Type B pancreatic cell (in vitro differentiated cells): ENCODE results near the gene SP110. TPM values are rescaled to one million over a fixed set of nuclear protein-coding genes. Genes with fewer than 3 reads are reported as not detected.

Source experiments
- DNase-seq: peaks from one replicate; pipeline ENCODE4 v3.0.0; 2021; ENCODE audit warnings: mixed read lengths; ENCODE audit not compliant: unreplicated experiment; ENCODE audit errors: extremely low spot score
- H3K27ac Mint-ChIP-seq: 2 replicates; pipeline ENCODE4 v1.8.0; 2021; ENCODE audit warnings: mild to moderate bottlenecking, mixed read lengths
- H3K27me3 Mint-ChIP-seq: 2 replicates; pipeline ENCODE4 v1.8.0; 2021; ENCODE audit warnings: mixed read lengths
- H3K36me3 Mint-ChIP-seq: 2 replicates; pipeline ENCODE4 v1.8.0; 2021; ENCODE audit warnings: mixed read lengths
- H3K4me1 Mint-ChIP-seq: one replicate; pipeline ENCODE4 v1.8.0; 2021; ENCODE audit warnings: mixed read lengths; ENCODE audit not compliant: unreplicated experiment
- H3K4me3 Mint-ChIP-seq: 2 replicates; pipeline ENCODE4 v1.8.0; 2021; ENCODE audit warnings: mild to moderate bottlenecking, mixed read lengths
- H3K9me3 Mint-ChIP-seq: 2 replicates; pipeline ENCODE4 v1.8.0; 2021; ENCODE audit warnings: mixed read lengths
- total RNA-seq: library from RNA; stranded (reverse); gene quantifications from 2 replicates; pipeline ENCODE4 v1.2.1, GENCODE V29; 2021; ENCODE audit warnings: low replicate concordance
- TF ChIP-seq, protein P1 (sequence below): fragments of 200-600 bp; sonication (generic); conservative IDR thresholded peaks from 2 replicates; pipeline ENCODE4 v1.5.0; 2021; ENCODE audit warnings: antibody characterized with exemption, mild to moderate bottlenecking

The SP110 gene
- total RNA-seq, 1 donor from 2014 or later: 8.6 TPM

DNA sequence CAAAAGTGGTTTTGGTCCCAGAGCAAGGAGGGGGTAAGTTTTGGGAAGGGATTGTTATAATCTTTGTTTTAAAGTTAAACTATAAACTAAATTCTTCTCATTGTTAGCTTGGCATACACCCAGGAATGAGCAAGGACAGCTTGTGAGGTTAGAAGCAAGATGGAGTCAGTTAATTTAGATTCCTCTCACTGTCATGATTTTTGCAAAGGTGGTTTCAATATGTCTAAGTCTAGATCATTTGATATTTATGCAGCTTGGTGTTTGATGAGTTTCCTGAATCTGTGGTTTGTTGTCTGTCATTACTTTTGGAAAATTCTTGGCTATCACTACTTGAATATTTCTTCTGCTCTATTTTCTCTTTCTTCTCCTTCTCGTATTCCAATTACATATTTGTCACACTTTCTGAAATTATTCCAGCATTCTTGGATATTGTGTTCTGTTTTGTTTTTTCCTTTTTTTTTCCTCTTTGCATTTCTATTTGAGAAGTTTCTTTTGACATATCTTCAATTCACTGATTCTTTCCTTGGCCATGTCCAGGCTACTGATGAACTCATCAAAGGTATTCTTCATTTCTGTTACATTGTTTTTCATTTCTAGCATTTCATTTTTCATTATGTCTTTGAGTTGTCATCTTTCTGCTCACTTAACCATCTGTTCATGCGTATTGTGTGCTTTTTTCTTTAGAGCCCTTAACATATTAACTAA lies 10.9 kb upstream of the SP110 start:
- H3K4me3 Mint-ChIP-seq: no peak overlapping the region
- H3K4me1 Mint-ChIP-seq: no peaks in the 10 kb centered on the region
- H3K9me3 Mint-ChIP-seq: no peaks in the 10 kb centered on the region
- H3K36me3 Mint-ChIP-seq: no peaks in the 10 kb centered on the region
- no peak for DNase-seq
- TF ChIP-seq, protein P1, sequence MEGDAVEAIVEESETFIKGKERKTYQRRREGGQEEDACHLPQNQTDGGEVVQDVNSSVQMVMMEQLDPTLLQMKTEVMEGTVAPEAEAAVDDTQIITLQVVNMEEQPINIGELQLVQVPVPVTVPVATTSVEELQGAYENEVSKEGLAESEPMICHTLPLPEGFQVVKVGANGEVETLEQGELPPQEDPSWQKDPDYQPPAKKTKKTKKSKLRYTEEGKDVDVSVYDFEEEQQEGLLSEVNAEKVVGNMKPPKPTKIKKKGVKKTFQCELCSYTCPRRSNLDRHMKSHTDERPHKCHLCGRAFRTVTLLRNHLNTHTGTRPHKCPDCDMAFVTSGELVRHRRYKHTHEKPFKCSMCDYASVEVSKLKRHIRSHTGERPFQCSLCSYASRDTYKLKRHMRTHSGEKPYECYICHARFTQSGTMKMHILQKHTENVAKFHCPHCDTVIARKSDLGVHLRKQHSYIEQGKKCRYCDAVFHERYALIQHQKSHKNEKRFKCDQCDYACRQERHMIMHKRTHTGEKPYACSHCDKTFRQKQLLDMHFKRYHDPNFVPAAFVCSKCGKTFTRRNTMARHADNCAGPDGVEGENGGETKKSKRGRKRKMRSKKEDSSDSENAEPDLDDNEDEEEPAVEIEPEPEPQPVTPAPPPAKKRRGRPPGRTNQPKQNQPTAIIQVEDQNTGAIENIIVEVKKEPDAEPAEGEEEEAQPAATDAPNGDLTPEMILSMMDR: no peak
- no peak overlapping the region for H3K27ac Mint-ChIP-seq
- no peaks in the 10 kb centered on the region for H3K27me3 Mint-ChIP-seq

DNA sequence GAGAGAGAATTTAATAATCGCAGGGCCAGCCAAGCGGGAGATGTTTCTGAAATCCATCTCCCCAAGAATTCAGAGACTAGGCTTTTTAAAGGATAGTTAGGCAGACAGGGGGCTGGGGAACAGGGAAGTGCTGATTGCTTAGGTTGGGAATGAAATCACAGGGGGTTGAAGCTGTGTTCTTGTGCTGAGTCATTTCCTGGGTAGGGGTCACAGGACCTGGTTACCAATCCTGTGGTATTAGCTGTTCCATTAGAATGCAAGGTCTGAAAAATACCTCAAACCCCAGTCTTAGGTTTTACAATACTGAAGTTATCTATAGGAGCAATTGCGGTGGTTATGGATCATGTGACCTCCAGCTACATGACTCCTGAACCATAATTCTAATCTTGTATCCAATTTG lies 10.3 kb upstream of the SP110 start:
- DNase-seq: no peak
- TF ChIP-seq, protein P1: no peak
- Mint-ChIP-seq H3K36me3 (no peaks in the 10 kb centered on the region), H3K27ac (no peak overlapping the region), H3K27me3 (no peaks in the 10 kb centered on the region), H3K4me3 (no peak overlapping the region), H3K9me3 (no peaks in the 10 kb centered on the region), H3K4me1 (no peaks in the 10 kb centered on the region)

DNA sequence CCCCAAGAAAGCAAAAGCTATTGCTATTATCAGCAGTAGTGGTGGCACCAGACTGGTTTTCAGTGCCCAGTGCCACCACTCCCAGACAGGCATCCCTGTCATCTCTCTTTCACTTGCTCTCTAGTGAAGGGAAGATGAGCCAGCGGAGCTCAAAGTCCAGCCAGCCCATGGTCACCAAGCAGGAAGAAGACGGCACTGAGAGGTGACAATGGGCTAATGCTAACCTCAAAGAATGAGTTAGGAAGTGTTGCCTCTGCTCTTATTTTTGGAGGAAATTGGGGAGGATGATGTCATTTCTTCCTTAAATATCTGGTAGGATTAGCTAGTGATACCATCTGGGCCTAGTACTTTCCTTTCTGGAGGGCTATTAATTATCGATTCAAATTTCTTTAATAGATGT lies 7.4 kb upstream of the SP110 start:
- H3K36me3 Mint-ChIP-seq: no peaks in the 10 kb centered on the region
- H3K27ac Mint-ChIP-seq: no peak overlapping the region
- no peak for DNase-seq
- no peaks in the 10 kb centered on the region for H3K4me1 Mint-ChIP-seq
- H3K9me3 Mint-ChIP-seq: no peaks in the 10 kb centered on the region
- TF ChIP-seq, protein P1: no peak
- no peaks in the 10 kb centered on the region for H3K27me3 Mint-ChIP-seq
- H3K4me3 Mint-ChIP-seq: no peak overlapping the region

DNA sequence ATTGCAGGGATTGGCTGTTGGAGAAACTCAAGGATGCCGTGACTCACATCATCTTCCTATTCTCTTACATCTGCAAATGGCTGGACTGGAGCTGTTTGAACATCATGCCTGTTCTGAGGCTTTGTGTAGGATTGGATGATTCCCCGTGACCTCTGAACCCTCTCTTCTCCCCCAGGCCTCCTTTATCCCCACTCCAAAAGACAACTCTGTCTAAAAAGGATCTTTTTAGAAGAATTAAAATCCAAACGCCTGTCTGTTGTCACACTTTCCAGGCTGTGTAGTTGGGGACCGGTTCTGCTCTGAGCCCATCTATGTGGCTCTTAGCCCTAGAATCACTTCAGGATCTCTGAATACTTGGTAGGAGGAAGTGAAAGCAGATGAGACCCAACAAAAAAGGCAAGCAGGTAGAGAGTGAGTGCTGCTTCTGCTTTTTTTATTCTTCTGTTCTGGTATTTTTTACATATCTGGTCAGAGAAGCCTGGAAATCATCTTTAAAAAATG lies 6.3 kb upstream of the SP110 start:
- TF ChIP-seq, protein P1: no peak
- H3K9me3 Mint-ChIP-seq: no peaks in the 10 kb centered on the region
- H3K27me3 Mint-ChIP-seq: no peaks in the 10 kb centered on the region
- no peaks in the 10 kb centered on the region for H3K4me1 Mint-ChIP-seq
- DNase-seq: no peak
- no peaks in the 10 kb centered on the region for H3K36me3 Mint-ChIP-seq
- no peak overlapping the region for H3K27ac Mint-ChIP-seq
- H3K4me3 Mint-ChIP-seq: no peak overlapping the region

DNA sequence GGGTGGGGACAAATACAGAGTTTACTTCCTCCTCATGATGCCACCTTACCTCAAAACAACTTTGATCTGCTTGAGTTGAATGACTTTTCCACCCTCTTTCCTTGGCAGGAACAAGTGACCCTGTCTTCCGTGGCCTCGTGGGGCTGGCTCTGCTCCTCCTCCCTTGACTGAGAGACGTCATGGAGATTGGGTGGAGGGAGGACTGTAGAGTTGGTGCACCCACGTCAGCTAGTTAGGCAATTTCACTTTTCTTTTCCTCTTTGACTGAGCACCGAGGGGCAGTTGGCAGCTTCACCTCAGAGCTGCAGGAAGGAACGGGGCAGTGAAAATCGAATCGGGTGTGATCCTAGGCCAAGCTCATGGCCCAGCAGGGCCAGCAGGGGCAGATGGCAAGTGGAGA lies 5.7 kb upstream of the SP110 start, which contains the start of gene SP140:
Gene SP140, plus strand, starts transcription at position 251 of the 400 bp plus-strand sequence. Its CDS starts 109 bp downstream, at position 360.
- Mint-ChIP-seq H3K4me1 (no peaks in the 10 kb centered on the region), H3K9me3 (no peaks in the 10 kb centered on the region), H3K4me3 (no peak within 1 kb of the TSS), H3K27me3 (no peaks in the 10 kb centered on the region), H3K36me3 (no peaks in the 10 kb centered on the region), H3K27ac (peak within 1 kb of the TSS; percentile 68)
- TF ChIP-seq, protein P1: no peak
- no peak for DNase-seq
